Stomach (tissue), 4 donors: Measurements from ENCODE around the gene CSTF1.

Experiments used
- CTCF ChIP-seq, 7 experiments: fragments of 450-650 bp in 4 of 7; fragments of 200-600 bp in 3 of 7; sonication (generic) in 3 of 7; IDR thresholded peaks; one replicate each; pipeline ENCODE4 v1.5.1; 2016 to 2019; ENCODE audit warnings: antibody characterized with exemption in 7 of 7, control low read depth in 2 of 7, mild to moderate bottlenecking in 1 of 7
- POLR2A ChIP-seq, 4 donors: fragments of 450-650 bp; IDR thresholded peaks; one replicate each; pipeline ENCODE4 v1.6.1; 2016; ENCODE audit warnings: antibody characterized with exemption in 4 of 4, control low read depth in 2 of 4, mild to moderate bottlenecking in 1 of 4, moderate library complexity in 1 of 4
- POLR2AphosphoS5 ChIP-seq, 3 donors: sonication (generic); formaldehyde crosslinking; IDR thresholded peaks; one replicate each; pipeline ENCODE4 v1.6.1; 2016; ENCODE audit warnings: antibody characterized with exemption in 3 of 3

- TF ChIP-seq CTCF (IDR thresholded peaks at IDR 0.05) (no peak), POLR2A (IDR thresholded peaks at IDR 0.05) (no peak), POLR2AphosphoS5 (IDR thresholded peaks at IDR 0.05) (peak in 1 of 3 donors; percentile 25)
Measured at GRCh38 chr20:56439771-56440291, 47.4 kb downstream of the CSTF1 start.
